Esophagus muscularis mucosa (tissue), 4 donors: ENCODE data around the gene SFTPB.

ENCODE experiments used
- CTCF ChIP-seq, 3 experiments: fragments of 200-600 bp in 2 of 3; fragments of 450-650 bp in 1 of 3; sonication (generic) in 2 of 3; IDR thresholded peaks; one replicate each; pipeline ENCODE4 v1.5.1; 2017 to 2019; ENCODE audit warnings: antibody characterized with exemption in 3 of 3, mild to moderate bottlenecking in 2 of 3, moderate library complexity in 1 of 3
- EP300 ChIP-seq: sonication (generic); formaldehyde crosslinking; IDR thresholded peaks from one replicate; pipeline ENCODE4 v1.6.1; 2017; ENCODE audit warnings: antibody characterized with exemption
- POLR2A ChIP-seq: fragments of 450-650 bp; IDR thresholded peaks from one replicate; pipeline ENCODE4 v1.6.1; 2017; ENCODE audit warnings: antibody characterized with exemption, moderate library complexity, mild to moderate bottlenecking, low read depth
- POLR2AphosphoS5 ChIP-seq, 2 donors: sonication (generic); formaldehyde crosslinking; IDR thresholded peaks; one replicate each; pipeline ENCODE4 v1.6.1; 2017; ENCODE audit warnings: antibody characterized with exemption in 2 of 2

DNA sequence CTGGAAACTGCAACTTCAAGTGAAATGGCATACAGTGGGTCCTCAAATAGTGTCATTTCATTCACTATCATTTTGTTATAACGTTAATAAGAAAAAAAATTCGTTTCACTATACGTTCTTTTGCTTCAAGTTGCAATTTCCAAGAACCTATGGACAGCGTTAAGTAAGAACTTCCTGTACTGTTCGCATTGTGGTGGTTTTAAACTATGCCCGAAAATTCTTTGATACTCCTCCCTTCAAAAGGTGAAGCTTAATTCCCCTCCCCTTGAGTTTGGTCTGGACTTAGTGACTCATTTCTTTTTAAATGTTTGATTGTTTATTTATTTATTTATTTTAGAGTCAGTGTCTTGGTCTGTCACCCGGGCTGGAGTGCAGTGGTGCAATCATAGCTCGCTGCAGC, 46.8 kb upstream of the SFTPB start:
- TF ChIP-seq CTCF (IDR thresholded peaks at IDR 0.05) (no peak), POLR2AphosphoS5 (IDR thresholded peaks at IDR 0.05) (no peak), POLR2A (no peak), EP300 (no peak)
